SK-N-SH (cell line): ENCODE measurements around the gene ZNF74.

Experiments used
- CTCF ChIP-seq: fragments of 200-600 bp; sonication (generic); IDR thresholded peaks from 2 replicates; pipeline ENCODE4 v1.6.1; 2017; ENCODE audit warnings: antibody characterized with exemption, mild to moderate bottlenecking, moderate library complexity
- EP300 ChIP-seq, 2 experiments: IDR thresholded peaks; 2 replicates each; pipeline versions ENCODE4 v1.4.0 to v1.6.1; 2012; ENCODE audit warnings: borderline replicate concordance in 1 of 2, low read depth in 1 of 2, low read length in 1 of 2
- FOSL2 ChIP-seq: IDR thresholded peaks from 2 replicates; pipeline ENCODE4 v1.4.0; 2012; ENCODE audit warnings: low read depth, mild to moderate bottlenecking, moderate library complexity, borderline replicate concordance
- GABPA ChIP-seq: IDR thresholded peaks from 2 replicates; pipeline ENCODE4 v1.4.0; 2012; ENCODE audit warnings: low read depth, mild to moderate bottlenecking
- JUND ChIP-seq: IDR thresholded peaks from 2 replicates; pipeline ENCODE4 v1.4.0; 2012
- MAX ChIP-seq: IDR thresholded peaks from 2 replicates; pipeline ENCODE4 v1.4.0; 2012; ENCODE audit warnings: low read depth
- MXI1 ChIP-seq: IDR thresholded peaks from 2 replicates; pipeline ENCODE4 v1.6.1; 2012; ENCODE audit warnings: mild to moderate bottlenecking, low read depth, low read length, improper control_type of control experiment
- PBX3 ChIP-seq: IDR thresholded peaks from 2 replicates; pipeline ENCODE4; 2012
- RAD21 ChIP-seq: IDR thresholded peaks from 2 replicates; pipeline ENCODE4 v1.6.1; 2012; ENCODE audit warnings: mild to moderate bottlenecking, low read length
- RCOR1 ChIP-seq: fragments of 150-350 bp; IDR thresholded peaks from 2 replicates; pipeline ENCODE4 v1.6.1; 2017; ENCODE audit warnings: antibody characterized with exemption, low read length
- RXRA ChIP-seq: IDR thresholded peaks from 2 replicates; pipeline ENCODE4 v1.4.0; 2012; ENCODE audit warnings: low read depth, mild to moderate bottlenecking, borderline replicate concordance
- SMC3 ChIP-seq: IDR thresholded peaks from 2 replicates; pipeline ENCODE4 v1.6.1; 2012; ENCODE audit warnings: low read depth, low read length, improper control_type of control experiment
- TAF1 ChIP-seq: IDR thresholded peaks from 2 replicates; pipeline ENCODE4 v1.6.1; 2012; ENCODE audit warnings: low read depth, mild to moderate bottlenecking, low read length, moderate library complexity, borderline replicate concordance
- YY1 ChIP-seq: IDR thresholded peaks from 2 replicates; pipeline ENCODE4 v1.4.0; 2012; ENCODE audit warnings: low read depth, mild to moderate bottlenecking

- TF ChIP-seq MXI1 (no peak), PBX3 (no peak), SMC3 (no peak), RAD21 (no peak), RCOR1 (no peak), FOSL2 (no peak), CTCF (no peak), MAX (no peak), EP300 (IDR thresholded peaks at IDR 0.05; ENCODE audit: borderline replicate concordance in 1 of 2, low read depth in 1 of 2, low read length in 1 of 2) (no peak), RXRA (no peak), TAF1 (no peak), JUND (no peak), GABPA (no peak), YY1 (no peak)
These were observed 27.5 kb downstream of the ZNF74 start for GRCh38 chr22:20421507-20421874.
